ENCODE data around the gene LAMA2.

The LAMA2 gene

GRCh38 chr6:129014302-129014701, 131.4 kb downstream of the LAMA2 start:
- TF ChIP-seq NFIC (IDR thresholded peaks at IDR 0.05), result no peak

DNA sequence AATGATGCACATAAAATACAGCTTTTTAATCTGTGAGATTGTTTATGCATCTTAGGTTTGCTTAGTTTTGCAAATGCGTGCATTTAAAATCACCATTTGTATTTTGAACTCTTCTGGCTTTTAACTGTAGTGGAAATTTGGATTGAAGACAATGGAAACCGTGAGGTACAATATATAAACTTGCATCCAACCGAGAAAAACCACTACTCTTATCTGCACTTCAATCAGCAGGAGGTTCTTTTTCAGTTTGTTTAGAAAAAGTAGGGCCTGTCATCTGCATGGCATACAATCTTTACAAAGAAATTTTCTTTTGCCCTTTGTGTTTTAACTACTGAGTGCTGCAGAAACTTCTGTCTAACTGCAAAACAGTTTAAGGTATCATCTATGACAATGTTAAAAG, 132.8 kb downstream of the LAMA2 start:
- TF ChIP-seq EP300 (IDR thresholded peaks at IDR 0.05; ENCODE audit: borderline replicate concordance) (no peak), YY1 (IDR thresholded peaks at IDR 0.05; ENCODE audit: low read depth) (no peak), FOXM1 (IDR thresholded peaks at IDR 0.05; ENCODE audit: borderline replicate concordance, low read depth) (no peak), REST (IDR thresholded peaks at IDR 0.05; ENCODE audit: low read depth) (no peak), MAX (IDR thresholded peaks at IDR 0.05) (no peak)

GRCh38 chr6:129016844-129017243, 133.9 kb downstream of the LAMA2 start:
- no peak for TF ChIP-seq REST (IDR thresholded peaks at IDR 0.05; ENCODE audit: low read depth)
- TF ChIP-seq TAF1 (IDR thresholded peaks at IDR 0.05; ENCODE audit: low read depth), result no peak
- TF ChIP-seq RAD21 (IDR thresholded peaks at IDR 0.05; ENCODE audit: low read depth), result no peak
- TF ChIP-seq YY1 (IDR thresholded peaks at IDR 0.05; ENCODE audit: low read depth), result no peak
- no peak for TF ChIP-seq FOXM1 (IDR thresholded peaks at IDR 0.05; ENCODE audit: borderline replicate concordance, low read depth)
- TF ChIP-seq ZBTB7A (IDR thresholded peaks at IDR 0.05; ENCODE audit: low read depth), result no peak
- TF ChIP-seq CEBPB (IDR thresholded peaks at IDR 0.05), result no peak
- no peak for TF ChIP-seq TEAD4 (IDR thresholded peaks at IDR 0.05)
- TF ChIP-seq MAX (IDR thresholded peaks at IDR 0.05), result no peak
- no peak for TF ChIP-seq CREB1 (IDR thresholded peaks at IDR 0.05; ENCODE audit: low read depth)
- TF ChIP-seq, protein P1, sequence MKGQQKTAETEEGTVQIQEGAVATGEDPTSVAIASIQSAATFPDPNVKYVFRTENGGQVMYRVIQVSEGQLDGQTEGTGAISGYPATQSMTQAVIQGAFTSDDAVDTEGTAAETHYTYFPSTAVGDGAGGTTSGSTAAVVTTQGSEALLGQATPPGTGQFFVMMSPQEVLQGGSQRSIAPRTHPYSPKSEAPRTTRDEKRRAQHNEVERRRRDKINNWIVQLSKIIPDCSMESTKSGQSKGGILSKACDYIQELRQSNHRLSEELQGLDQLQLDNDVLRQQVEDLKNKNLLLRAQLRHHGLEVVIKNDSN (IDR thresholded peaks at IDR 0.05), result no peak
- no peak for TF ChIP-seq TCF12 (IDR thresholded peaks at IDR 0.05; ENCODE audit: low read depth)
- no peak for TF ChIP-seq NFIC (IDR thresholded peaks at IDR 0.05)

GRCh38 chr6:129022011-129022553, 139.1 kb downstream of the LAMA2 start:
- no peak for TF ChIP-seq REST (IDR thresholded peaks at IDR 0.05; ENCODE audit: low read depth)
- no peak for TF ChIP-seq ZBTB7A (IDR thresholded peaks at IDR 0.05; ENCODE audit: low read depth)
- TF ChIP-seq NFIC (IDR thresholded peaks at IDR 0.05), result no peak
- TF ChIP-seq, protein P1 (IDR thresholded peaks at IDR 0.05), result no peak
- TF ChIP-seq RAD21 (IDR thresholded peaks at IDR 0.05; ENCODE audit: low read depth), result no peak
- TF ChIP-seq CREB1 (IDR thresholded peaks at IDR 0.05; ENCODE audit: low read depth), result no peak
- TF ChIP-seq MAX (IDR thresholded peaks at IDR 0.05), result no peak
- TF ChIP-seq EP300 (IDR thresholded peaks at IDR 0.05; ENCODE audit: borderline replicate concordance), result no peak
- no peak for TF ChIP-seq TEAD4 (IDR thresholded peaks at IDR 0.05)
- TF ChIP-seq EGR1 (IDR thresholded peaks at IDR 0.05), result no peak
- TF ChIP-seq CEBPB (IDR thresholded peaks at IDR 0.05), result no peak
- TF ChIP-seq TAF1 (IDR thresholded peaks at IDR 0.05; ENCODE audit: low read depth), result no peak
- no peak for TF ChIP-seq YY1 (IDR thresholded peaks at IDR 0.05; ENCODE audit: low read depth)
- TF ChIP-seq TCF12 (IDR thresholded peaks at IDR 0.05; ENCODE audit: low read depth), result no peak
- TF ChIP-seq FOXM1 (IDR thresholded peaks at IDR 0.05; ENCODE audit: borderline replicate concordance, low read depth), result no peak

GRCh38 chr6:129026601-129027000, 143.7 kb downstream of the LAMA2 start:
- TF ChIP-seq TEAD4 (IDR thresholded peaks at IDR 0.05) (no peak), FOXM1 (IDR thresholded peaks at IDR 0.05; ENCODE audit: borderline replicate concordance, low read depth) (no peak), REST (IDR thresholded peaks at IDR 0.05; ENCODE audit: low read depth) (no peak), RAD21 (IDR thresholded peaks at IDR 0.05; ENCODE audit: low read depth) (no peak), NFIC (IDR thresholded peaks at IDR 0.05) (no peak), ZBTB7A (IDR thresholded peaks at IDR 0.05; ENCODE audit: low read depth) (no peak), MAX (IDR thresholded peaks at IDR 0.05) (no peak), TCF12 (IDR thresholded peaks at IDR 0.05; ENCODE audit: low read depth) (no peak), CEBPB (IDR thresholded peaks at IDR 0.05) (no peak), YY1 (IDR thresholded peaks at IDR 0.05; ENCODE audit: low read depth) (no peak), EP300 (IDR thresholded peaks at IDR 0.05; ENCODE audit: borderline replicate concordance) (no peak), EGR1 (IDR thresholded peaks at IDR 0.05) (no peak), CREB1 (IDR thresholded peaks at IDR 0.05; ENCODE audit: low read depth) (no peak), TAF1 (IDR thresholded peaks at IDR 0.05; ENCODE audit: low read depth) (no peak)
- TF ChIP-seq, protein P1 (IDR thresholded peaks at IDR 0.05), result no peak
